UCSD-AML1 (cell line): ENCODE results near the gene CRYBG1.
"Not testable (repeated sequence)": the region's sequence is repeated elsewhere in the genome, so short reads cannot be mapped to it uniquely, and the experiment has no call there.

Source experiments
- DNase-seq: peaks from one replicate; lab custom pipeline; 2025; ENCODE audit not compliant: unreplicated experiment; lab: John Stamatoyannopoulos, UW

CRYBG1 gene

DNA sequence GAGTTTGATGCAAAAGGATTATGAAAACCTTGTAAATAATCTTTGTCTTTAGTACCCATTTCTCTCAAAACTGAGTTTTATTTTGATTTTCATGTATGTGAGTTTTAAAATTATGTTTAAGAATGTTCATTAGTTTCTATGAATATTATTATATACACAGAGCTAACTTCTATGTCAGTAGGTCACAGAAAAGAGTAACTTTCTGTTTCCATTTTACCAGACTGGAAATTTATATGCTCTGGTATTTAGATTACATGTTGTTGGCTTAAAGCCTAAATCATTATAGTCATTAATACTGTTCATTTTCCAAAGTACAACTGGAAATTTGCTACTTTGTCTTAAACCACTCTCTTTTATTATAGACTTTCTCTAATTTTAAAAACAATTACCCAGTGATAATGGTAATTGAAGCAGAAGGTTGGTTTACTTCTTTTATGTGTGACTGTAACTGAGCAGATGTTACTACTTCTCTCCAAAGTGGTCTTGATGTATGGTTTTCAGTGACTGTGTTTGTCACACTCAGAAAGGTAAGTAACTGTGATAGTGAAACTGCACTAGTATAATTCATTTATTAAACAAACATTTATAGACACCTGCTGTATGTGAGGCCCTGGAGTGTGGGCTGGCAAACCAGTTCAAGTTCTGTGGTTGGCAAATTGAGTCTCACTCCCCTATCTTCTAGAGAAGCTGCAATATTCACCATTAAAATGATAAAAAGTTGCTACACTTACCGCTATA lies 13.2 kb downstream of the CRYBG1 start:
- no peak for DNase-seq

DNA sequence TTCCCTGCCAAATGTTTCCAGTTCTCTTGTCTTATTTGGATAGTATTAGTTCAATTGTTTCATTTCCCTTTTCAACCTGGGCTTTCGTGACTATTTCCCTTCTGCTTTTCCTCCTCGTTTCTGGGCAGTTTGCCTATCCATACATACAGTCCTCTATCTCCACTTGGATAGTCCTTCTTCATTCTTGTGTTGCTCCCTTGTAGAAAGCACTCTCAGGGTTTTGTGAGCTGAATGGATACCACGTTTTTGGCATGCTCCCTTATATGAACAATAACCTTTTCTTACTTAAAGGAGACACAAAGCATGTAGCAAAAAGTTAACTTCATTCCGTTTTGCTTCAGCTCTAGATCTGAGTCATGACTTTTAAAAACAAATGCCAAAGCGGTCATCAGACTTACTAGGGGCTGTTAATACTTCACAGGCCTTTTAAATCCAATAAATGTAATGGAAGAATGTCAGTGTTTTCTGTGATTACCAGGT lies 16.6 kb downstream of the CRYBG1 start:
- no peak for DNase-seq

DNA sequence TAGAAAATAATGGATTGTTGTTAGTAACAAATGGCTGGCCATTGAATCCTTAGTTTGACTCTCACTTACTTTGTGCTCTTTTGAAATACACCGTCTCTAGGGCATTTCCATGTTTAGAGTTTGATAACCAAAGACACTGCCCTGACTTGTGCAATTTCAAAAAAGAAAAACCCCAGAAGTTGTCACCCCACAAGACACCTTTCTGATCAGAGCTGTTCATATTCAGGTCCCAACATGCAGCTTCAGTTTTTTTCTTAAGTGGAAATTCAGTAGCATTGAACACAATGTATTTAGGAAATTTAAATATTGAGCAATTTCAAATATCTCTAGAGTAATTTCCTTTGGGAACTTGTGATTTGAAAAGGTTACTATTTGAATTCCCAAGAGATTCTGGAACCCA lies 19.4 kb downstream of the CRYBG1 start:
- DNase-seq: no peak

DNA sequence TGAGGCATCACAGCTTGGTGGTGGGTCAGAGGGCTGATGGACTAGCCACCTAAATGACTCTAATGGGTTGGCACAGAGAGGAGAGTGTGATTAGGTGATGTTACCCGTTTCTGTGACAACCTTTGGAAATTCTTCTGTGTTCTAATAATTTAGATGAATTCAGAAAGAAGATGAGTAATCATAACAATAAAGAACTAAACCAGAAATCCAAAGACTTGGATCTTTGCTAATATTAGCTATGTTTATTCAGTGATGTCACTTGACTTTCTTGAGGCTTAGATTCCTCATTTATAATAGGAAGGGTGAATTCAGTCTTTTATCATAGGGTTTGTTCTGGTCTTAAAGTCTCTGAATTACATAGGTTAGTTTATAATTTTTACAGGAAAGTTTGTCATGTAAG lies 19.9 kb downstream of the CRYBG1 start:
- DNase-seq: no peak

DNA sequence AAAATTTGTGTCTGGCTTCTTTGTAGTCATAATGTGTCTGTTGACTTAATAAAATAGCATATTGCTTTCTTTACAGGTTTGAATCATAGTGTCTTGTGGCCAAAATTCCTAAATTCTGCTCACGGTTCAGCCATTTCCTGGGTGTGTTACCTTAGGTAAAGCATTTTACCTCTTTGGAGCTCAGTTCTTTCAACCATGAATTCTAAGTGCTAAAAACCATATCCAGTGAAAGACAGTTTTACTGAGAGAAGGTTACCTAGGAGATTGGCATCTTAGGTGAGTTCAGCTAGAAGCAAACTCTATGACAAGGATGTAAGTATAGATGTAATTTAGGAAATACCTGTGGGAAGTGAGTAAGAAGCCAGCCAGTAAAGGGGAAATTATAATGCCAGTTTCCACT lies 20.7 kb downstream of the CRYBG1 start:
- DNase-seq: no peak

DNA sequence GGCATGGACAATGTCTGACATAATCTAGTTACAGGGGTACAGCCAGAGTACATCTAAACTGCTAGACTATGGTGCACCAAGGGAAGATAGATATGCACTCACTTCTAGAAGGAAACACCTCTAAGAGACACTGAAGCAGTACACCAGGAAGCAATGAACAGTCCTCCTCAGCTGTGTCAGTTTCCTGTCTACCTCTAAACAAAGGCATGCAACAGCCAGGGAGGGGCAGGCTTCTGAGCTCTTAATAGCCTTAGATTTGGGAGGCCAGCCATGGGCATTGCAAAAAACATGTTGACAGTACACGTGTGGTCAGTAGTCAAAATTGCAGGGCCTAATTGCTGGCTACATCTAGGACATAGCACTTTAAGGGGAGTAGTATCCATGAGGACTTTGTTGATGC lies 21.4 kb downstream of the CRYBG1 start:
- DNase-seq: no peak

DNA sequence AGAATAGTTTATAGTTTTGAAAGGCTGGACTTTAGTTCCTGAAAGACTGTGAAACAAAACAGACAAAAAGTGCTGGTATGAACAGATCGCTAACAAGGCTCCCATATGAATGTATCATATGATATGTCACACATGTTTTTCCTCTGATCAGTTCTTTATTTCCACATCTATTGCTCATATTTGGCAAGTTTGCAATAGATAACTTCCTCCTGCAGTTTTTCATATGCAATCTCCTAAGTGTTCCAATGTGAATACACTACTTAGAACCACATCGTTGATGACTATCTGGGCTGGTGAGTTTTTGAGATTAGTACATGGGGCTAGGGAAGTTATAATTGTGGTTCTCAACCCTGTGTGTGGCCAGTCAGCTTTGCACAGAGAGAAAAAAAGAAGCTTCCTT lies 23.1 kb downstream of the CRYBG1 start:
- DNase-seq: no peak

DNA sequence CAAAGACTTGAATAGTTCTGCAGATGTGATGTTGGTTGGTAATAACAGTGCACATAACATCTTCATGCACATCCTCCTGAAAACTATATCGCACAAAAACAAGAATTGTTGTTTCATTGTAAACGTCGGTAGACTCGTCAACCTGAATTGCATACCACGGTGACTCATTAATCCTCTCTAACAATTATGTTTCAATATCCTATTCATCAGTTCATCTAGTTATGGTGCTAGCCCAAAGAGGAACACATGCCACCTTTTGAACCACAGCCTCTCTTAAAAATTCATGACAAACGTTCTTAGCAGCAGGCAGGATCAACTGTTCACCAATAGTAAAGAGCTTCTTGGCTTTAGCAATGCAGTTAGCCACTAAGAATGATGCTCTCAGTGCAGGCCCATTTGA lies 25.0 kb downstream of the CRYBG1 start:
- DNase-seq: no peak

DNA sequence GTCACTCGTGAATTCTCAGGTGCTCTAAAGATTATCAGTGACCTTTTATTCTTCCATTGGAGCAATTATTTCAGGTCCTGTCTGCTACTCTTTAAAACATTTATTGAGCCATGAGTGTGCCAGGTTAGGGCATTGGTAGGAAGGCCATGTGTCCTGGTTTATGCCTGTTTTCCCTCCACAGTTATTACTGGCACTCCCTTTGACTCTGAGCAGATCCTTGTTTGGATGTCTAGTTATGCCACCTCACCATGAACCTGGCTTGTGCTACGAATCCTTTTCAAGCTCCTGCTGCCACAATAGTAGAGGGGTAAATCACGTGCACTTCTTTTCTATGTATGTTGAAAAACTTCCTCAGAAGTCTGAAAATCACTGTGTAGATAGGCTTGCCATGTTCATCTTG lies 27.4 kb downstream of the CRYBG1 start:
- no peak for DNase-seq

DNA sequence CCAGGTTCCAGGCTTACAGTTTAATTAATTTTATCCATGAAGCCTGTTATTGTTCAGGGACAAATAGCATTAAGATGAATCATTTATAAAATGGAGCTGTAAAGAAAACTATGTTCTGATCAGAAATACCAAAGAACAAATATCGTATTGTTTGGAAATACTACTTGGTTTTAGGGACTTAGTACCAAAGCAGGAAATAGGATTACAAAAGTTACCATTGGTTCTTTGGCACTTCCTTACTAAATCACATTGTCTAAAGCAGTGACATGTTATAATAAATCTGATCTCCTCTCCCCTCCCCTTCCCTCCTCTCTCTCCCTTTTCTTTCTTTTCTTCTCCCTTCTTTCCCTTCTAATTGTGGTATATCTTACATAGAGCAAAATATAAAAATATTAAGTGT lies 29.6 kb downstream of the CRYBG1 start:
- DNase-seq: no peak

DNA sequence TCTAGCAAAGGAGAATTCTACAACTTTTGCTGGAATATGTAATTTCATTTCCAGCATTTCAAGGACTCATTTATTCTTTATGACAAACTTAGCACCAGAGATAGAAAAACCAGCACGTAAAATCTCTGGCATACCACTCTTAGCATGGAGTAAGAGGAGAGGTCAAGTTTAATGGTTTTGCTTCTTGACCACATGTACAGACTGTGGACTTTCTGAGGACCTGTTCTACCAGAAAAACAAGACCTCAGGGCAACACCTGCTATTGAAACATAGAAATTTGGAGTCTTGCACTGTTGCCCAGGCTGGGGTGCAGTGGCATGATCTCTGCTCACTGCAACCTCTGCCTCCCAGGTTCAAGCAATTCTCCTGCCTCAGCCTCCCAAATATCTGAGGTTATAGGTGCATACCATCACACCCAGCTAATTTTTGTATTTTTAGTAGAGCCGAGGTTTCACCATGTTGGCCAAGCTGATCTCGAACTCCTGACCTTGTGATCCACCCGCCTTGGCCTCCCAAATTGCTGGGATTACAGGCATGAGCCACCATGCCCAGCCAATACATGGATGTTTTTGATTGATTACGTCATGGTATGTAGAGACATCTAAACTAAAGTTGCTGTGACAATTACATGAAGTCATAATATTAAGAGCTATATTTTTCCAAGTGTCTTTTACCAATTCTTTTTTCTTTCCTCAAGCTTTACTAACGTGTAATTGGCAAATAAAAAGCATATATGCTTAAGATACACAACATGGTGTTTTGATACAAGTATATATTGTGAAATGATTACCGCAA lies 36.1 kb downstream of the CRYBG1 start:
- no peak for DNase-seq

DNA sequence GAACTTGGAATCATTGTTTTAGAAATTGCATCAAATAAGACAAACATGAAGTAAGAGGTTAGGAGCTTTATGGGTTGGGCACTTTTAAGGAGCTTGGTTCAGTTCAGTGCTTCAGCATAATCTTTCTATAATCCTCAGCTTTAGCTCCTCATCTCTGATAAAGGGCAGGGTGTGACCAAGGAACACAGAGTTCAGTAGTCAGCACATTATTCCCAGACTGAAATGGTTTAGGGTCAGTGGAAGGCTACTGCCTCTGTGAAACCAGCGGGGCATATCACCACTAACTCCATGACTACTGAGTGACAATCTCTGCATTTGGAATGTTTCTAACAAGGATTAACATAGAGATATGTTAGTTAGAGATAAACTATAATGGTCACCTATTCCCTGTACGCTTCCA lies 36.9 kb downstream of the CRYBG1 start:
- no peak for DNase-seq

DNA sequence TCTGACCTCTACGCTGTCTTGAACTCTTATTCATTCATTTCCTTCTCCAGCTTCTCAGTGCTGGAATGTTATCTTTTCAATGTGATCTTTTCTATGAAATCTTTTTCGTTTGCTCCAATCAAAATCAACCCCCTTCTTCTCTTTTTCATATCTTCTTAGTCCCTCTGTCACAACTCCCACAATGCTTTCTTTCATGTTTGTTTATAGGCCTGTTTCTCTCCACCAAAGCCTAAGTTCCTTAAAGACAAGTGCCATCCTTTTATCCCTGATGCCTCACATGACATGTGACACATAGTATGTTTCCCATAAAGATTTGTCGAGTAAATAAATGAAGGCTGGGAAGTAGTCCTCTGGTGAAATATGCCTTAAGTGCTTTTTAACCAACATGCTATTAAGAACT lies 38.1 kb downstream of the CRYBG1 start:
- DNase-seq: no peak

DNA sequence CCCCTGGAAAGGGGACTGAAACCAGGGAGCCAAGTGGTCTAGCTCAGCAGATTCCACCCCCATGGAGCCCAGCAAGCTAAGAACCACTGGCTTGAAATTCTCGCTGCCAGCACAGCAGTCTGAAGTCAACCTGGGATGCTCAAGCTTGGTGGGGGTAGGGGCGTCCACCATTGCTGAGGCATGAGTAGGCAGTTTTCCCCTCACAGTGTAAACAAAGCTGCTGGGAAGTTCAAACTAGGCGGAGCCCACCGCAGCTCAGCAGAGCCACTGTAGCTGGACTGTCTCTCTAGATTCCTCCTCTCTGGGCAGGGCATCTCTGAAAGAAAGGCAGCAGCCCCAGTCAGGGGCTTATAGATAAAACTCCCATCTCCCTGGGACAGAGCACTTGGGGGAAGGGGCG lies 44.5 kb downstream of the CRYBG1 start:
- not testable (repeated sequence) for DNase-seq

DNA sequence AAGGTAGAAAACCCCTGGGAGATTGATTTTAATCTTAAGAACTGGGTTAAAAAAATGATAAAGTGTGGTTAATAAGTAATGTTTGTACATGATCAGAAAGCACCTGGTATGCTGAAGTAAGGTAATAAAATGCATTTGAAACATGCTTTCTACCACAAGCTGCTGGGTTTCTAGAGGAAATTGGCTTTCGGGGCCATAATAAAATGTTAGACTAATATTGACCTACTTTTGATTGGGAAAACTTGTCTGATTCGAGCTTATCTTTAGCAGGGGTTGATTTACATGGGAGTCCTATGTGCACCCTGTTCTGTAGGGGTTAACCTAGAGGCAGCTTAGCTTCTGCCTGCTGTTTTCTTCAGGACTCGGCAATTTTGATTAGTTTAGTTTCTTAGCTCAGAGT lies 50.5 kb downstream of the CRYBG1 start:
- DNase-seq: no peak

DNA sequence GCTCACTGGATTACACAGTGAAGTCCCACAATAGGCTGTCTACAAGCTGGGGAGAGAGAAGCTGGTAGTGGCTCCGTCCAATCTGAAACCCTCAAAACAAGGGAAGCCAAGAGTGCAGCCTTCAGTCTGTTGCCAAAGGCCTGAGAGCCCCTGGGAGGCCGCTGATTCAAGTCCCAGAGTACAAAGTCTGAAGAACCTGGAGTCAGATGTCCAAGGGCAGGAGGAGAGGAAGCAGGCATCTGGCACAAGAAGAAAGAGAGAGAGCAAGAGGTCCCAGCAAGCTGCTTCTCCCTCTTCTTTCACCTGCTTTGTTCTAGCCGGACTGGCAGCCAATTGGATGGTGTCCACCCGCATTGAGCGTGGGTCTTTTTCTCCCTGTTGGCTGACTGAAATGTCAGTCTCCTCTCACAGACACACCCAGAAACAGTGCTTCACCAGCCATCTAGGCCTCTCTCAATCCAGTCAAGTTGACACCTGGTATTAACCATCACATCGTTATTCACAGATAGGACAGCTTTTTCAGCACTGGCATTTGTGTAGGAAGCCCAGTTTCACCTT lies 51.2 kb downstream of the CRYBG1 start:
- DNase-seq: no peak

DNA sequence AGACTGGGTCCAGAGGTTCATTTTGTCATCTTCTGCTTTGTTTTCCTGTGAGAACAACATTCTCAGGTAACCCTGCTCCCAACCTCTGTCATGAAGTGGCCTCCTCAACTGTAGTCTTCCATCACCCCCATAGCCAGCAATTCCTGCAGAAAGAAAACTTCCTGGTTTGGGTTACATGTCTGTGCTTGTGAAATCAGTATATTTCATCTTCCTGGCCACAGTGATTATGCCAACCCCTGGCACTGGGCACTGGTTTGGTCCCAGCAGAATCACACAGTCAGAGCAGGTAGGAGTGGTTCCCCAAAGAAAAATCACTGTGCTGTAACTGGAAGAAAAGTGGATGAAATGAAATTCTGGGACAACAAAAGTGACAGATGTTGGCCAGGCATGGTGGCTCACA lies 52.5 kb downstream of the CRYBG1 start:
- DNase-seq: no peak

DNA sequence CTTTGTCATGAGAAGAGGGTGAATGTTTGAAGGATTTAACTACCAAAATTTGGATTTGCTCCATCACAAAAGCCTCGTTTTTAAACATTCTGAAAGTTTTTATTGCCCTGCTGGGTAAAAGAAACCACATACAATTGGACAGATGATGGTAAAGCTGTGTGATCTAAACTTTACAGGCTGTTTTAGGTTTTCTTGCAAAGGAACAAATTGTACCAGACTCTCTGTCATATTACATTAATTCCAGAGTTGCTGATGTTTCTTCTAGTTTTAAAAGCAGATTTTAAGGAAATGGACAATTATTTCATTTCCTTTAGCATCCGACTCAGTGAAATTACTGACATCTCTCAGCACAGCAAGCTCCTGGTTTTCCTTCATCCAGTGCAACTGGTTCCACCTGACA lies 53.2 kb downstream of the CRYBG1 start:
- no peak for DNase-seq

DNA sequence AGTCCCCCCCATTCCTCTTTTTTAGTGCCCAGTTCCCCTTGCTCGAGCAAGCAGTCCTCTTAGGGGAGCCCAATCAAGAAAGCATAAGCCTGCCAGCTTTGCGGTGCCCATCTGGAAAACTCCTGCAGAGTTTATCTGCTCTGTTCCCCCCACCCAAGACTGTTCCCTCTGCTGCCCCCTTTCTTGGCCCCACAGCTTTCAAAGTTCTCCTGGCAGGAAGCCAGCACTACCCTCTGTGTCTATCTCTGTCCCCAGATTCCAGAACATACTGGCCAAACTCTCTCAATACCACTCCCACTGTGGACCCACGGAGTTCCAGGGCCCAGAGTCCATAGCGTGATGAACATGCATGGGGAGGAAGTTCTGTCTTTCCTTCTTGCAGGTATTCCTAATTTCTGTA lies 55.4 kb downstream of the CRYBG1 start:
- DNase-seq: no peak

DNA sequence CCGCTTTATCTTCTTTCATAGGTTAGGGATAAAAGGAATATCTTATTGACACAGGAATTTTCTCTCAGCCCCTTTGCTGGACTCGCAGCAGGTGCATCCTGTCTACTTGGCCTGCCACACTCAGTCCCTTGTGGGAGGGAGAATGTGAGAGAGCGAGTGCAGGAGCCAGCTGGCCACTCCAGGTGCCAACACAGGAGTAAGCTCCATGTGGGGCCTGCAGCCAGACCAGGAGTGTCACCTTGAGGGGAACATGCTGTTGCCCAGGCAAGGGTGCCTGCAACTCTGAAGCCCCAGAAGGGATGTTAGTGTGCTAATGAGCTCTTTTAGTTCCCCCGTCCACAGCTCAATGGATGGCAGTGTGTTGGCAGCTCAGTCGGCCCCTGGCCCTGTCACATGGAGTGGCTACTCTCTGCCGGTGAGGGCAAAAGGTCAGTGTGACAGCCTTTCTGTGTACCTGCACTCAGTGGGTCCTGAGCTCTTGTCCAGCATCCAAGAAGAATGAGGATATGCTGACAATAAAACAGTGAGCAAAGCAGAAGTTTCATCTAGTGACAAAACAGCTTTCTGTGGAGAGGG lies 57.1 kb downstream of the CRYBG1 start:
- DNase-seq: no peak

DNA sequence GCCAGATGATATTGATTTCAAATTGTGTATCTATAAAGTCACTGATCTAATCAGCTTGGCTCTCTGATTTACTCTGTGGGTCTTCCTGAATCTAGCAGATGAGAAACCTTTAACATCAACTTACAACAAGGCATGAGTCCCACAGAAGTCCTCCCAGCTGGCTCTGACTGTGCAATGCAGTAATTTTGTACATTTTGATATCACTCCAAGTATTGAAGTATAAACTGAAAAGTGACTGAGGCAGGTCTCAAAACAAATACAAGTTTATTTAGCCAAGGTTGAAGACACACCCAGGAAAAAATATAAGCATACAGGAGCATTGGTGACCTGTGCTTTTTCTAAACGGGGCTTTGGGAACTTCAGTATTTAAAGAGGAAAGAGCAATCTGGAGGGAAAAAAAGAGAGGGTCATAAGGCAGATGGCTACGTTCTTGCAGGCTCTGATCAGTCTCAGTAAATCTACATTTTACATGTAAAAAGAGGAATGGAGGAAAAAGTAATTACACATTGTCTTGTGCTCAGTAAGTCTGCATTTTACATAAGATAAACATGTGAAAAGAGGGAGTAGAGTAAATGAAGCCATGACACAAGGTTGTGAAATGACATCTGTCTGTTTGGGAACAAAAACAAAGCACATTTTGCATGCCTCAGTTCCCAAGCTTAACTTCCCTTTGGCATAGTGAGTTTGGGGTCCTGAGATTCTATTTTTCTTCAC lies 59.5 kb downstream of the CRYBG1 start:
- no peak for DNase-seq
